ENCODE measurements around the gene EMX2.

DNA sequence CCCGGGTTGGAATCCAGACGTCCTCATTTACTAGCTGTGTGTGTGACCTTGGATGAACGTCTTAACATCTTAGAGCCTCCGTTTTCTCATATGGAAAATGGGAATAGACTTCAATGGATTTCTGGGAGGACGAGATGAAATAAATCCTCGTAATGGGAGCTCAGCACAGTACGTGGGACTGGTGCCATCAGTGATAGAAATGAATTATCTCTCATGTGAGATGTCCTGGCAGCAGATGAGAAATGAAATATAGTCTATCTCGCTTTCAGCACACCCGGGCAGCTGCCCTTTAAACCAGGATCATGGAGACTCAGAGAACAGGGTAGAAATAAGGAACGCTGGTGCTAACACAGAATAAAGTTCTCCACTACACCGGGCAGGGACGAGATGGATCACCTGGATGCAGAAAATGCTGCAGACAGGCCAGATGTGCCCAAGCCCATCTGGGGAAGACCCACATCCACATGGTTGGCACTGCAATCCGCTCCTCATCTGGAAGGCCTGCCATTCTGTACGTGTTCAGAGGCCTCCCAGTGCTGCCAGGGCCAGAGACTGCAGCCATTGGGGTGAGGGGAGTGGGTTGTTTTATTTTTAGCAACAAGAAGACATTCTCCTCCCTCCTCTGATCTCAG, 11.1 kb upstream of the EMX2 start:
- TF ChIP-seq RAD21 (IDR thresholded peaks at IDR 0.05; ENCODE audit: low read depth), result no peak
- TF ChIP-seq, protein P1, sequence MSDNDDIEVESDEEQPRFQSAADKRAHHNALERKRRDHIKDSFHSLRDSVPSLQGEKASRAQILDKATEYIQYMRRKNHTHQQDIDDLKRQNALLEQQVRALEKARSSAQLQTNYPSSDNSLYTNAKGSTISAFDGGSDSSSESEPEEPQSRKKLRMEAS (IDR thresholded peaks at IDR 0.05), result no peak
- TF ChIP-seq FOXM1 (IDR thresholded peaks at IDR 0.05; ENCODE audit: borderline replicate concordance, low read depth), result no peak
- no peak for TF ChIP-seq EP300 (IDR thresholded peaks at IDR 0.05; ENCODE audit: borderline replicate concordance)
